GM19035 (cell line): Measurements from ENCODE around the gene FAHD2B.
"Not testable (repeated sequence)": the region's sequence is repeated elsewhere in the genome, so short reads cannot be mapped to it uniquely, and the experiment has no call there.

Experiments used
- ATAC-seq: cut with Tn5 transposase; IDR thresholded peaks from one replicate; pipeline ENCODE4 v1.9.1; 2021; ENCODE audit not compliant: unreplicated experiment

The FAHD2B gene

GRCh38 chr2:97068722-97069121, 26.0 kb downstream of the FAHD2B start:
- ATAC-seq = not testable (repeated sequence)

GRCh38 chr2:97068074-97068473, 26.6 kb downstream of the FAHD2B start:
- no peak for ATAC-seq

- ATAC-seq = no peak
These were observed 27.2 kb downstream of the FAHD2B start for GRCh38 chr2:97067279-97068004.

GRCh38 chr2:97066030-97066429, 28.7 kb downstream of the FAHD2B start:
- not testable (repeated sequence) for ATAC-seq

GRCh38 chr2:97062020-97062419, 32.7 kb downstream of the FAHD2B start:
- not testable (repeated sequence) for ATAC-seq

- not testable (repeated sequence) for ATAC-seq
These were observed 34.9 kb downstream of the FAHD2B start for GRCh38 chr2:97059782-97060181.

- ATAC-seq = not testable (repeated sequence)
These were observed 38.5 kb downstream of the FAHD2B start for GRCh38 chr2:97056150-97056549.

- ATAC-seq = not testable (repeated sequence)
These were observed 44.6 kb downstream of the FAHD2B start for GRCh38 chr2:97050032-97050431.

GRCh38 chr2:97048448-97048847, 46.2 kb downstream of the FAHD2B start:
- ATAC-seq = not testable (repeated sequence)

- not testable (repeated sequence) for ATAC-seq
These were observed 48.0 kb downstream of the FAHD2B start for GRCh38 chr2:97046676-97047075.

GRCh38 chr2:97045895-97046499, 48.7 kb downstream of the FAHD2B start:
- not testable (repeated sequence) for ATAC-seq
